Measurements from ENCODE around the gene RPAIN. TPM values are rescaled to one million over a fixed set of nuclear protein-coding genes. Genes with fewer than 3 reads are reported as not detected.

Gene RPAIN
- total RNA-seq, 1 experiment from 2014 or later: 36.7 TPM

- H3K9me3 ChIP-seq (ENCODE audit: control insufficient read depth, insufficient read depth, low read depth, low read length): no peaks in the 10 kb centered on the region
- peaks cover 13% of the 10 kb centered on the region for H3K36me3 ChIP-seq (ENCODE audit: control insufficient read depth, insufficient read depth, low read length)
- no peak for TF ChIP-seq TCF7L2 (IDR thresholded peaks at IDR 0.05; ENCODE audit: low read depth, low read length)
- no peak for TF ChIP-seq REST (IDR thresholded peaks at IDR 0.05; ENCODE audit: insufficient read depth in 1 of 2, low read depth in 2 of 2, low read length in 1 of 2)
- TF ChIP-seq SIN3A (IDR thresholded peaks at IDR 0.05; ENCODE audit: borderline replicate concordance, insufficient read depth, low read depth, low read length): no peak
- TF ChIP-seq POLR2AphosphoS5 (IDR thresholded peaks at IDR 0.05; ENCODE audit: low read depth, low read length): no peak
- TF ChIP-seq CTCF (IDR thresholded peaks at IDR 0.05): no peak
- ATAC-seq (no peak), DNase-seq (ENCODE audit: low read depth, low spot score) (no peak)
- CTCF ChIA-PET: interaction anchor here (0.5 kb wide), 1 partner anchor 23 kb away, joined by 3 read pairs; no protein-coding TSS in a partner anchor
- in situ Hi-C loops (cut with HindIII; ENCODE audit: low pct_unique_long_range_greater_than_20kb, low sequenced_read_pairs): no loop called here
- H3K27me3 ChIP-seq (ENCODE audit: control insufficient read depth, insufficient read depth, low read length): no peaks in the 10 kb centered on the region
- H3K4me1 ChIP-seq (ENCODE audit: control insufficient read depth, insufficient read depth, low read length): no peaks in the 10 kb centered on the region
- H3K4me3 ChIP-seq (ENCODE audit: low read depth in 2 of 2, low read length in 2 of 2): no peak overlapping the region
- POLR2A ChIA-PET: no interaction called here
- intact Hi-C loops (cut with micrococcal nuclease; ENCODE audit: unreplicated experiment): no loop called here
- H3K27ac ChIP-seq (ENCODE audit: low read length): no peak overlapping the region
- BruUV-seq (replicated peaks): no TSS peak
Measured at GRCh38 chr17:5446786-5447185, 26.8 kb downstream of the RPAIN start.

GRCh38 chr17:5464717-5465507 lies 44.9 kb downstream of the RPAIN start:
- Histone ChIP-seq H3K4me3 (ENCODE audit: low read depth in 2 of 2, low read length in 2 of 2) (no peak overlapping the region), H3K9me3 (ENCODE audit: control insufficient read depth, insufficient read depth, low read depth, low read length) (no peaks in the 10 kb centered on the region), H3K36me3 (ENCODE audit: control insufficient read depth, insufficient read depth, low read length) (peaks cover 9% of the 10 kb centered on the region), H3K27ac (ENCODE audit: low read length) (no peak overlapping the region), H3K27me3 (ENCODE audit: control insufficient read depth, insufficient read depth, low read length) (no peaks in the 10 kb centered on the region), H3K4me1 (ENCODE audit: control insufficient read depth, insufficient read depth, low read length) (peaks cover 8% of the 10 kb centered on the region)
- no peak for DNase-seq (ENCODE audit: low read depth, low spot score)
- TF ChIP-seq SIN3A (IDR thresholded peaks at IDR 0.05; ENCODE audit: borderline replicate concordance, insufficient read depth, low read depth, low read length) (no peak), TCF7L2 (IDR thresholded peaks at IDR 0.05; ENCODE audit: low read depth, low read length) (no peak), POLR2AphosphoS5 (IDR thresholded peaks at IDR 0.05; ENCODE audit: low read depth, low read length) (no peak), REST (IDR thresholded peaks at IDR 0.05; ENCODE audit: insufficient read depth in 1 of 2, low read depth in 2 of 2, low read length in 1 of 2) (no peak), CTCF (IDR thresholded peaks at IDR 0.05) (no peak)
- ChIA-PET CTCF (no interaction called here), POLR2A (no interaction called here)
- no peak for ATAC-seq
- in situ Hi-C loops (cut with HindIII; ENCODE audit: low pct_unique_long_range_greater_than_20kb, low sequenced_read_pairs) (no loop called here), intact Hi-C loops (cut with micrococcal nuclease; ENCODE audit: unreplicated experiment) (no loop called here)
- BruUV-seq (replicated peaks): no TSS peak

All from Panc1 (cell line).